NK-92 treated with Interleukin-12 subunit alpha and Interleukin-12 subunit beta, amount 100 ng/mL, for 24 hours (cell line): Measurements from ENCODE around the gene EXTL1.
"Not testable (repeated sequence)": the region's sequence is repeated elsewhere in the genome, so short reads cannot be mapped to it uniquely, and the experiment has no call there.

Experiments
- DNase-seq: peaks from one replicate; lab custom pipeline; 2025; lab: John Stamatoyannopoulos, UW

Gene EXTL1, protein sequence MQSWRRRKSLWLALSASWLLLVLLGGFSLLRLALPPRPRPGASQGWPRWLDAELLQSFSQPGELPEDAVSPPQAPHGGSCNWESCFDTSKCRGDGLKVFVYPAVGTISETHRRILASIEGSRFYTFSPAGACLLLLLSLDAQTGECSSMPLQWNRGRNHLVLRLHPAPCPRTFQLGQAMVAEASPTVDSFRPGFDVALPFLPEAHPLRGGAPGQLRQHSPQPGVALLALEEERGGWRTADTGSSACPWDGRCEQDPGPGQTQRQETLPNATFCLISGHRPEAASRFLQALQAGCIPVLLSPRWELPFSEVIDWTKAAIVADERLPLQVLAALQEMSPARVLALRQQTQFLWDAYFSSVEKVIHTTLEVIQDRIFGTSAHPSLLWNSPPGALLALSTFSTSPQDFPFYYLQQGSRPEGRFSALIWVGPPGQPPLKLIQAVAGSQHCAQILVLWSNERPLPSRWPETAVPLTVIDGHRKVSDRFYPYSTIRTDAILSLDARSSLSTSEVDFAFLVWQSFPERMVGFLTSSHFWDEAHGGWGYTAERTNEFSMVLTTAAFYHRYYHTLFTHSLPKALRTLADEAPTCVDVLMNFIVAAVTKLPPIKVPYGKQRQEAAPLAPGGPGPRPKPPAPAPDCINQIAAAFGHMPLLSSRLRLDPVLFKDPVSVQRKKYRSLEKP

DNA sequence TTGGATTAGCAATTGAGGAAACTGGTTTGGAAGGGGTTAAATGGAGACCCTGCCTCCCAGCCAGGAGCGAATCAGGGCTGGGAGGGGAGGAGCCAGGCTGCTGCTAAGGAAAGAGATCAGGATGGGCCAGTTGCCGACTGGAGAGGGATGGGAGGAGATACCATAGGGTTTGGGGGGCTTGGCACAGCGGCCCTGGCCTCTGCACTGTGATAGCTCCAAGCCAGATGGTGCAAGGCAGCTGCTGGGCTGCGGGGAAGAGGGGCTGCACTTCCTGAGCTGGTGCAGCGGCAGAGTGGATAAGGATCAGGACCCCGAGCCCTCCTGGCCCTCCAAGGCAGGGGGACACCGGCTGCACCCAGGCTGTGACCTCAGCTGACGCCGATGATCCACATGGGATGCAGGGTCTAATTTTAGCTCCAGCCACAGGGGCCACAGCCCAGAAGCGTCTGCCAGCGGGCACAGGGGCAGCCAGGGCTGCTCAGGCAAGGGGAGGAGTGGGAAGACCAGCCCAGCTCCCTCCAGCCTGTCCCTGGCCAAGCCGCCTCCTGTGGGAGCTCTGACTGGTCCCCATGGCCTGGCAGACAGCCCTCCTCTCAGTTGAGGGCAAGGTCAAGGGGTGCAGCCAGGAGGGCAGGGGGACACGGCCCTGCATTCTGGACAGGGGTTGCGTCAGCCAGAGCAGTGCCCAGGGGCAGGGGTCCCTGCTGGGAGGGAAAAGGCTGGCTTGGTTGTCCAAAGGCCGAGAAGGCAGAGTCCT lies at the start of gene EXTL1:
Gene EXTL1 (plus strand): TSS at position 129 of the 757 bp plus-strand sequence. CDS start 872 bp downstream, outside the sequence.
- DNase-seq, result no peak

DNA sequence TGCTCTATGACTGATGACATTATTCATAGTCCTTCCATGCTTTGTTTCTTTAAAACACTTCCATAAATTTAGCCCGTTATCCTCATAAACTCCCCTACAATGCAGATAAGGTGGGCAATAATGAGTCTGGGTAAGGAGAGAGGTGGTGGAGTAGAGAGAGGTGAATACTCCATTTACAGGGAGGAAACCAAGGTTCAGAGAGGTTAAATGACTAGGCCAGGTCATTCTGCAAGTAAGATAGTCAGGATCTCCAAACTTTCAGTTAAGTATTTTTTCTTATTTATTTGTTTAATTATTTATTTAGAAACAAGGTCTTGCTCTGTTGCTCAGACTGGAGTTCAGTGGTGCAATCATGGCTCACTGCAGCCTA lies 49.8 kb upstream of the EXTL1 start:
- no peak for DNase-seq

DNA sequence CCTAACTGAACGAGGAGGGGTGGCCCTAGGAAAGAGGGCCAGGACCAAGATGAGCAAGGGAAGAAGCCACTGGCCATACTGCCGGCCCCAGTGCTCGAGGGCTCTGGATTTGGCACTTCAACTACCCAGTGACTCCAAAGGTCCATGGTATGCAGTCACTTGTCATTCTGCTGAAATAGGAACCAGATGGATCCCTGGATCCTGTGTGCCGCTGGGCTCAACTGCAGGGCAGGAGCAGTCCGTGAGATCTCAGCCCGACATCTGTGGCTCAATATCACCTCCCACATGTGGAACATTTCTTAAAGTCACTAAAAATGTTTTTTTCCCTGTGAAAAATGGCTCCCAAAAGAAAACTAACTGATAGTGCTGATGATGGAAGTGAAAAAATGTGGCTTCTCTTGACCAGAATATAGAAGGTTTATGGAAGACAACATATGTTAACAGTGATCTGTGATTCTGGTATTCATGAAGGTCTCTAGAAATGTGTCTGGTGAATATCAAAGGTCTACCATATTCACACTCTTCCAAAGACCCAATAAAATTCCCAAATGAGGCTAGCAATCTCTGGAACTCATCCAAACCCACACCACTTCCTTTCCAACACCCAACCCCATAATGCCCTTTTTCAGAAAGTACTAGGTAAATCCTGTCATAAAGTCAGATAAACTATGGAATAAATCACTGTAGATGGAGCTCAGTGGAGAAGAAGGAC lies 47.8 kb upstream of the EXTL1 start:
- no peak for DNase-seq

DNA sequence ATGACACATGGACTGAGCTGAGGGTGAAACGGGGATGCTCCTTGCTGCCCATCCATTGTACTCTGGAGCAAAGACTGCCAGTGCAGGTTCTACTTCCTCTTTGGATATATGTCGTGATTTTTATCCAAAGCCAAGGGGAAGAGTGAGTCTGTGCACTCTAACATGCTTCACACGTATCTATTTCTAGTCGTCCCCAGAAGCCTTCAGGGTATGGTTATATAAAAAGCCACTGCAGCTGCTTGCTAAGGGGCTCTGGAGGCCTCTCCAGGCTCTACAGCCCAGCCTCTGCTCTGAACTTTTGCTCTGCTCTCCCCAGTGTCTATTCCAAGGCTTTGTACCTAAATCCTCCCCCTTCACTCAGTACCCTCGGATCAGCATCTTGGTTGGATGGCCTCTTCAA lies 43.8 kb upstream of the EXTL1 start:
- no peak for DNase-seq

DNA sequence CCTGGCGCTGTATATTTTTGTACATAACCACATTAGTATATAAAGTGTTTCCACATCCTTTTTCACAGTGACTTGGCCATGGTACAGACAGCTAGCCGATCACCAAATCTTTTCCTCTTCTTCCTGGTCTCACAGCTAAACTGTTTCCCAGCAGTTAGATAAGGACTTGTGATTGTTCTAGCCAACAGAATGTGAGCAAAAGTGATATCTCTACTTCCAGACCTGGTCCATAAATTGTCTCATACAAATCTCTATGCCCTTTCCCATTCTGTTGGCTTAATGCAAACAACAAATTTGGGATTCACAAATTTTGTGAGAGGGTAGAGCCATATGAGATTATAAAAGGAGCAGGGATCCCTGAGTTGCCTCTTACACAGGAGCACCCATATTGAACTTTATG lies 43.2 kb upstream of the EXTL1 start:
- DNase-seq, result no peak

DNA sequence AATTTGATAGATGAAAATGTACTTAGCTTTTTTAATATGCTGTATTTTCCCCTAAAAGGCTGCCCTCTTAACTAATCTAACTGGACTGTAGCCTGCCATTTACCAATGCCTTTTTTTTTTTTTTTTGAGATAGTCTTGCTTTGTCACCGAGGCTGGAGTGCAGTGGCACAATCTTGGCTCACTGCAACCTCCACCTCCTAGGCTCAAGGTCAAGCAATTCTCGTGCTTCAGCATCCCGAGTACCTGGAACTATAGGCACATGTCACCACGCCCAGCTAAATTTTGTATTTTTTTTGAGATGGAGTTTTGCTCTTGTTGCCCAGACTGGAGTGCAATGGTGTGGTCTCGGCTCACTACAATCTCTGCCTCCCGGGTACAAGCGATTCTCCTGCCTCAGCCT lies 42.4 kb upstream of the EXTL1 start:
- DNase-seq, result no peak

DNA sequence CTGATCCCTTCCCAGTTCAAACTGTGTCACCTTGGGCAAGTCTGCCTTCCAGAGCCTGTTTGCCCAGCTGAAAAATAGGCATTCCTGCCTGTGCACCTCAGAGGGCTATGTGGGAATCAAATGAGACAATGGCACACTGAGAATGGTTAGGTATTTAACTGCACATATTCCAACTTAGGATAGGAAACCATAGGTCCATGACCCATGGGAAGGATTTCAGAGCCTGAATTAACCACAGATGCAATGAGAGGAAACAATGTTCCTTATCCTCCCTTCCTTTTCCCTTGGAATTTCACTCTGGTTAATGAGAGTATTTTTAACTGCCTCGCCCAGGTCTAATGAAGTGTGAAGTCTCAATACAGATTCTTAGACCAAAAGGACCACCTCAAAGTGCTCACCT lies 36.4 kb upstream of the EXTL1 start:
- DNase-seq, result no peak

DNA sequence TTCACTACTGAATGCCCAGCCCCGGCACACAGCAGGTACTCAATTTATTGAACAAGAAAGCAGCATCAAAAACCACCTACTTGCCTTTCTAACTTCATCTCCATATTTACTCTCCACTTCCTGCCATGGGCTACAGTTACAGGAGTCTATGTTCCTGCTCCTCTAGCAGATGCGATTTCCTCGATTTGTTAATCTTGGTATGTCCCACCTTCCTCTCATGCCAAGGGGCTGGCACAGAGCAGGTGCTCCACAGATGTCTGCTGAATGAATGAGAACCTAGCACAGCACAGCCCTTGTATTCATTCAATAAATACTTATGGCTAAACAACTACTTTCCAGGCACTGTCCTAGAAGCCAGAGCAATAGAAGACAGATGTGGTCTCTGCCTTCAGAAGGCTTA lies 35.9 kb upstream of the EXTL1 start:
- DNase-seq, result no peak

DNA sequence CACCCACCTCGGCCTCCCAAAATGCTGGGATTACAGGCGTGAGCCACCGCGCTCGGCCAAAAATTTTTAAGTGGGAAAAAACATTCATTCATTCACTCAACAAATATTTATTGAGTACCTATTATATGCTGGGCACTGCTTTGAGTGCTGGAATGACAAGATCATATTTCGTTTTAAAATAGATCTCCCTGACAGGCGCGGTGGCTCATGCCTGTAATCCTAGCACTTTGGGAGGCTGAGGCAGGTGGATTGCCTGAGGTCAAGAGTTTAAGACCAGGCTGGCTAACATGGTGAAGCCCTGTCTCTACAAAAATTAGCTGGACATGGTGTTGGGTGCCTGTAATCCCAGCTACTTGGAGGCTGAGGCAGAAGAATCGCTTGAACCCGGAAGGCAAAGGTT lies 34.8 kb upstream of the EXTL1 start:
- not testable (repeated sequence) for DNase-seq

DNA sequence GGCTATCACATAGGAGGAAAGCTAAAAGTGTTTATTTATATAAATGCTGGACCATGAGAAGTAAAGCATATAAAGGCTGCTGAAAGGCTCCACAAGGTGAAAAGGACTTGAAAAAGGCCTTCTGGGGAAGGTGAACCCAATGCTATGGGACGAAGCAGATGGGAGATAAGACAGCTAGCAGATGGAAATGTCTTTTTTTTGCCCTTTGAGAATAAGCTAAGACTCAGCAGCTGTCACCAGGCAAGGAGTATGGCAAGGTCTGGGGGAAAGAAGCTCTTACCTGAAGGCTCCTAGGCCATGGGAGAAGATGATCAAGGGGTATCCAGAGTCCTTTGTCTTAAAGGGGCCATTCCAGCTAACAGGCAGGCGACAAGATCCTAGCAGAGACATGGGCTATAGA lies 33.6 kb upstream of the EXTL1 start:
- no peak for DNase-seq

DNA sequence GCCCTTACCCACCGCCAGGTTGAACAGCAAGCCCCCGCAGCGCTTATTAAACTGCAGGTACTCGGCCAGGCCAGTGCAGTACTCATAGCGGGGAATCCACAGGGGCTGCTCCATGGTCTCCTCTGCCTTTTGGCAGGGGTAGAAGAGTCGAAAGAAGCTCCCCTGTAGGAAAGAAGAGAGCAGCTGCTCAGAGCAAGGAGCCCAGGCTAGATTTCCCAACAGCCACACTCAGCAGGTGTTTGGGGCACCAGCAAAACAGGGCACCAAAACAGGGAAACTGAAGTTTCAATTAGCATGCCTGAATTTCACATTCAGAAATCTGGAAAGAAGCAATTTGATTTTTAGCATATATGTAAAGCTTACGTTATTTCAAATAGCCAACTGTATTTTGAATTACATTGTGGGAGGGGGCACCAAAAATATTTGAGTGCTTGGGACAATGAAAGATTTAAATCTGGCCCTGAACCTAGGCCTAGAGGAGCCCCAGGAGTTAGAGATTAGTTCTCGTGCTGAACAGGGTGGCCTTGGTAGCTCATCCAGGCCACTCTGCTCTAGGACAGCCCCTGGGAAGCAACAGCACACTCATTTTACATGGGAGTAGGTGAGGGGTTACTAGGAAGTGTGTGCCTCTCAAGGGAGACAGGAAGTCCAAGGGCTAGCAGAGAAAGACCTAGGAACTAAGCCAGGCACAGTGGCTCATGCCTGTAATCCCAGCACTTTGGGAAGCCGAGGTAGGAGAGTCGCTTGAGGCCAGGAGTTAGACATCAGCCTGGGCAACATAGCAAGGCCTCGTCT lies 31.9 kb upstream of the EXTL1 start:
- DNase-seq, result no peak

DNA sequence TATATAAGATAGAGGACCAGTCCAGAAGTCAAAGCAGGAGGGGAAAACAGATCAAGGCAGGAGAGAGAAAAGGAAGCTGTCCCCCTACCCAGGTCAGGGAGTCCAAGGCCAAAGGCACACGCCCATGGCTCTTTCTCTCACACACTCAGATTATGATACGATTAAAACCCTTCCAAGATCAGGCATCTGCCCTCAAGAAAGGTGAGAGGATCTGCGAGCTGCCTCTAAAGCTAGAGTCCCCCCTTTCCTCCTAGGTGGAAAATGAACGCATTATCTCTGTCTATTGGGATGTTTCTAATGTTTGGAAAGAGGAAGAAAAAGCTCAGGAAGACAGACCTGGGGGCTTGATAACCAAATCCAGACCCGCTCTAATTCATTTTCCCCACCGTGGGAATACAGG lies 31.3 kb upstream of the EXTL1 start:
- no peak for DNase-seq

DNA sequence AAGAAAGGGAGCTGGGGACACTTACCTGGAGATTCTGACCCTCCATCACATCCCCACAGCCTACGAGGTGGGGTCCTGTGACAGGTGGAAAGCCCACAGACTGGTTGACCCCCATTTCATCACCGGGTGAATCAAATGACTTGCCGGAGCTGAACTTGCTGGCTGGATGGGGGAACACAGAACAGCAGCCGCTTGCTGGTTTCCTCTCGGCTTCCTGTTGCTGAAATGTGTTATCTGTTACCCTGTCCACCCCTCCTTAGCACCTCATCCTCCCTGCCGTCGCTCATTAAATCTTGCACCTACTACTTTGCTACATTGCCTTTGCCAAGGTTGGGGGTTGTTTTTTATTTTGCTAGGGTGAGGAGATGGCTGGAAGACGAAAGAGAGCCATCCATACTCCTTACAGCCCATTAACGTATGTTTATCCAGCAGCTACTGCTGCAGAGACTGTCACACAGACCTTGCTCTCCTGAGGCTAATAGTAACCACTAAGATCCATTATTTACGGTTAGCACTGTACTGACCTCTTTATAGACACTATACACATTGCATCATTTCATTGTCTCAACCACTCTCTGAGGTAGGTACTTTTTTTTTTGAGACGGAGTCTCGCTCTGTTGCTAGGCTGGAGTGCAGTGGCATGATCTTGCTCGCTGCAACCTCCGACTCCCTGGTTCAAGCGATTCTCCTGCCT lies 30.7 kb upstream of the EXTL1 start:
- no peak for DNase-seq

DNA sequence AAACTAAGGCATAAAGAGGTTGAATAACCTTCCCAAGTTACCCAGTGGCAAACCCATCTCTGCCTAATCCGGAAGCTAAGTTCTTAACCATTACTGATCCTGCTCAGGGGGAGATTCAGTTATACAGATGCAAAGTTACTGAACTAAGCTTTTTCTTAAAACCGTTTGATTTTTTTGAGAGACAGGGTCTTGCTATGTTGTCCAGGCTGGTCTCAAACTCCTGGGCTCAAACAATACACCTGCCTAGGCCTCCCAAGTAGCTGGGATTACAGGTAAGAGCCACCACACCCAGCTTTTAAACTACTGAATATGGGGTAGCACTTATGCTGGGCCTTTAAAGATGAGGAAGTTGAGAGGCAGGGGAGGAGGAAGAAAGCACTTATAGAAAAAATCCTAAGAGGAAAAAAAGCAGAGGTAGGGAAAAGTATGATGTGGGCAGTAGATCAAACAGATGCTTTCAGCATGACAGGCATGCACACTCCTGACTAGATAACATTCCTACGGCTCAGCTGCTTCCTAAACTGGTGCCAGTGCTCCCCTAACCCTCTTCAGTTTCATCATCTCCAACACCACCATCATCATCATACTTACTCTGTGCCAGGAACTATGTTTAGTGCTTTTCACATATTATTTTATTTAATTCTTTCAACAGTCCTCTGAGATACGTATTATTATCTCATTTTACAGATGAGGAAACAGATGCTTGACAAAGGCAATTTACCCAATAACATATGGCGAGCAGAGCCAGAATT lies 29.5 kb upstream of the EXTL1 start:
- DNase-seq, result no peak

DNA sequence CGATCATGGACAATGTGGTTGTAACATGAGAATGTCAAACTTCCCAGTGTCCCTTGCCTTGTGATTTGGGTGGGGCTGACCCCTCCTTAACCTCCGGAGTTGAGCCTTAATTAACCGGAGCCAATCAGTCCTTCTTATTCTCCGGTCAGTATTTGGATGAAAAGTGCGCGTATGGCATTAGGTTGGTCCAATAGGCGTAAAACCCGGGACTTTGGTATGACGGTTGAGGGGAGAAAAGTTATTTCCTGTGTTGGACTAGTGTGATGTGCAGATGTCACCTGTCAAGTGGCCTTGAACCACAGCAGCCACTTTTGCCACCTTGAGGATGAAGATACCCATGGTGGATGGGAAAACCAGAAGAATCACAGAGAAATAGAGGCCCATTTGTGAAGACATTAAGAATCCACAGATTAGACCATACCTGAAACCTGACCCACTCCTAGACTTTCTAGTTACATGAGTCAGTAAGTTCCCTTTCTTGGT lies 28.8 kb upstream of the EXTL1 start:
- no peak for DNase-seq

DNA sequence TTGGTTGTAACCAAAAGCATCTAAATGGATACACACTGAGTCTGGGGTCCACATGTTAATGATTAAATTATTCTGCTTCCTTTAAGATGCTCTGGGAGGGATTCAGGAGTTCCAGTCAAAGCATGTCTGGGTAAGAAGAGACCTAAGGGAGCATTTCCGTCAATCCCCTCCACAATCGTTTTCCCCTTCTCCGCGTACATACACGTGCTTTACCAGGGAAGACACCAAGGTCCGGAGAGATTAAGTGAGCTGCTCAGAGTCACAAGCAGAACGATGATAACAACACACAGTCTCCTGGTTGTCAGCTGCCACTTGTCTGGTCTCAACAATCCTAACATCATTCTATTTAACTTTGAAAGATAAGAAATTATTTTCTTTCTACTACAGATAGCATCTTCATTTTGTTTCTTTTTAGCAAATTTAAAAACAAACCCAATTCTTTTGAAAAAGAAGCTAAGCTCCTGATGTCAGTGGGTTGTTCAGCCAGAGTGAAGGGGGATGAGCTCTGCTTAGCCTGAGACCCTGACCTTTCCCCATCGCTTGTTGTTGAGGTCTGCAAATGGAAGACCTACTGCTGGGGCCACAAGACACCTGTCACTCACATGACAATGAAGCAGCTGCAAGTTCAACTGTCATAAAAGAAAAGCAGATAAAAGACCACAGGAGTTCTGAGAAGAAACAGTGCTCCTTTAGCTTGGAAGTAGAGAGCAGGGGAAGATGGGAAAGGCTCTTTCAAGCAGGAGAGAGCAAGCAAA lies 28.2 kb upstream of the EXTL1 start:
- no peak for DNase-seq

DNA sequence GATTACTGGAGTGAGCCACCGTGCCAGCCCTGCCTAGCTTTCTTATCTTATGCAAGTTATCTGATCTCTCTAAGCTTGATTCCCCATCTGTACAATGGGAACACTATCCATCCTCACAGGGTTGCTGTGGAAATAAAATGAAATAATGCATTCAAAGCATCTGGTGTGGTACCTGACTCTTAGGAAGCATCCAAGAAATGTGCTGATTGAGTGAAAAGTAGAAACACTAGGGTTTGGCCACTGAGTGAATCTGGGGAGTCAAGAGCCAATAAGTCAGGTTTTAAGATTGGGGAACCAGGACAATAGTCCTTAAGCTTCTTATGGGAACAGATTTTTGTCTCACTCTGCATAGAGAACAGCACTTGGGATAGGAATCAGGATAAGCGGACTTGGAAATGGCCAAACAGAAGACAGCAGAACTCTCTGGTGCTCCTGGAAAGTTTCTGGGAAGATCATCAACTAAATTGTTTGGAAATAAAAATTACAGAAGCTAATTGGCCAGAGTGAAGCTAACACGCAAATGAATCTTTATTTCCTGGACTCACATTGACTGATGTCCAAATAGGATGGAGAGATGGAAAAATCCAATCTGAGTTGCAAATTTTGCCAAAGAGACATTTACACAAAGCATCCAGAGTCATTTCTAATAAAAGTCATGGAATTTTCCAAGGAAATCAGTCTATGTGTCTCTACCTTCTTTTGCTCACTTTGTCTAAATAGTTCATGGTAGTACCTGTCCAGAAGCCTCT lies 27.0 kb upstream of the EXTL1 start:
- DNase-seq, result no peak
